Kidney epithelial cell (primary cell): ENCODE data around the gene FAM98B. TPM values are rescaled to one million over a fixed set of nuclear protein-coding genes. Genes with fewer than 3 reads are reported as not detected.

Experiments
- DNase-seq: peaks from one replicate; pipeline ENCODE4 v3.0.0-alpha.2; 2010; ENCODE audit warnings: low read depth
- H3K27me3 ChIP-seq: 2 replicates; pipeline ENCODE4 v1.6.0; 2011; ENCODE audit warnings: low read length; ENCODE audit not compliant: control insufficient read depth, insufficient read depth
- H3K36me3 ChIP-seq: 2 replicates; pipeline ENCODE4 v1.5.1; 2011; ENCODE audit warnings: low read length; ENCODE audit not compliant: control insufficient read depth, insufficient read depth
- H3K4me3 ChIP-seq: 2 replicates; pipeline ENCODE4 v1.5.1; 2011; ENCODE audit warnings: low read depth, mild to moderate bottlenecking, control low read depth, low read length
- CTCF ChIP-seq: IDR thresholded peaks from 2 replicates; pipeline ENCODE4 v1.5.1; 2011; ENCODE audit warnings: mild to moderate bottlenecking, moderate library complexity, low read length, control low read depth, inconsistent platforms; ENCODE audit not compliant: insufficient read depth, poor library complexity, severe bottlenecking
- total RNA-seq: library from RNA; depleted of rRNA; stranded (reverse); fragments of >200 nt; gene quantifications from 2 replicates; pipeline ENCODE4 v1.2.3, GENCODE V29; 2015

Gene FAM98B
- total RNA-seq, 1 donor from 2014 or later: 9.1 TPM

DNA sequence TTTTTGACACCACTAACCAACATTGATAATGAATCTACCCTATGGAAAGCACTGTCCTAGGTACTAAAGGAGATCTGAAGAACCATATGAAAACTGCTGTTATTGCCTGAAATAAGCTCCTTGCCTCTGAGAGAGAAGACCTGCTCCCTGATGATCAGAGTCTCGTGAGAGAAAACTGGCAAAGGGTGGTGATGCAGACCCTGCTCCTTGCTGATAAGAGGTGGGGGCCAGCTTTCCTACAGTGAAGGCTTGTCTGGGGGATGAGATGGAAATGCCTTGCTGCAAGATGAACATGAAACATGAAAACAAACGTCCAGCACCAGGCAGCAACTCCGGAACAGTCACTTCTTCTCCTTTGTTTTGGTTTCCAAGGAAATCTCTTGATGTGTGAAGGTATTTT is 78.8 kb downstream of the FAM98B start:
- DNase-seq: no peak
- Histone ChIP-seq H3K36me3 (no peaks in the 10 kb centered on the region), H3K27me3 (no peaks in the 10 kb centered on the region), H3K4me3 (no peak overlapping the region)
- TF ChIP-seq CTCF: no peak

DNA sequence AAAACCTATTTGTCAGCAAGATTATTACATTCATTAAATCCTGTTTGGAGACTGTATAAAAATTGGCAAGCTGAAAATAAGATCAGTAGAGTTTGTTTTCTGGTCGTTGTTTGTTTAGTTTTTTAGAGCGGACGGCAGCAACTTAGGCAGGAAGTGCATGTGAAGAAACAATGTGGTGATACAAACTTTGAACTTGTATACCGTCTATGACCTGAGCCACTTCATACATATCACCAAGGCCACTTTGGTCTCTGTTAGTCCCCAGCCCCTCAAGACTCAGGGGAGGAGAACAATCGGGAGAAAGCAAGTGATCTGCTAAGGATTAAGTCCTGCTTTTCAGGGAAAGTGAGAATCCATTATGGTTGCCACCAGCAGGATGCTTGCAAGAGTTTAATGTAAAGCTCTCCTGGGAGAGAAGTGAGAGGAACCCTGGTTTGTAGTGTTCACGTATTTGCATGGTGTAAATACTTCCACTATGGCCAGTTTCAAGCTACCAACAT is 79.5 kb downstream of the FAM98B start:
- no peaks in the 10 kb centered on the region for H3K27me3 ChIP-seq
- no peaks in the 10 kb centered on the region for H3K36me3 ChIP-seq
- no peak overlapping the region for H3K4me3 ChIP-seq
- TF ChIP-seq CTCF: no peak
- DNase-seq: no peak

- no peaks in the 10 kb centered on the region for H3K27me3 ChIP-seq
- DNase-seq: no peak
- no peak overlapping the region for H3K4me3 ChIP-seq
- no peak for TF ChIP-seq CTCF
- no peaks in the 10 kb centered on the region for H3K36me3 ChIP-seq
Measured at GRCh38 chr15:38533926-38534325, 80.0 kb downstream of the FAM98B start.

DNA sequence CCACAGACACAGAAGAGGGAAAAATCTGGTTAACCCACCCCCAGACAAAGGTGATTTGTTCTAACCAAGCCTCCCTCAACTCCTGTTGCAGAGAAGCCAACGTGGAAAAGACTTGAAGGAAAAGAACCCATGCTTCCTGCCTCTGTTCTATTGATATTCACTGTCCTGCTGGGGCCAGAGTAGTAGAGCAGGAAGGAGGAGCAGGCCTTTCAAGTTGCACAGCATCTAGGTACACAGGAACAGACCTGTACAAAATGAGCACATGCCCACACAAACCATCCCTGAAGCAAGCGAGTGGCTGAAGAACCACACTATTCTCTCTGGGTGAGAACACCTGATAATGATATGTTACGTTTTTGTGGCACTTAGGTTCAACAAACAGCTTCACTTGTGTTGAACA is 80.8 kb downstream of the FAM98B start:
- DNase-seq: no peak
- no peak overlapping the region for H3K4me3 ChIP-seq
- no peaks in the 10 kb centered on the region for H3K27me3 ChIP-seq
- no peak for TF ChIP-seq CTCF
- no peaks in the 10 kb centered on the region for H3K36me3 ChIP-seq

DNA sequence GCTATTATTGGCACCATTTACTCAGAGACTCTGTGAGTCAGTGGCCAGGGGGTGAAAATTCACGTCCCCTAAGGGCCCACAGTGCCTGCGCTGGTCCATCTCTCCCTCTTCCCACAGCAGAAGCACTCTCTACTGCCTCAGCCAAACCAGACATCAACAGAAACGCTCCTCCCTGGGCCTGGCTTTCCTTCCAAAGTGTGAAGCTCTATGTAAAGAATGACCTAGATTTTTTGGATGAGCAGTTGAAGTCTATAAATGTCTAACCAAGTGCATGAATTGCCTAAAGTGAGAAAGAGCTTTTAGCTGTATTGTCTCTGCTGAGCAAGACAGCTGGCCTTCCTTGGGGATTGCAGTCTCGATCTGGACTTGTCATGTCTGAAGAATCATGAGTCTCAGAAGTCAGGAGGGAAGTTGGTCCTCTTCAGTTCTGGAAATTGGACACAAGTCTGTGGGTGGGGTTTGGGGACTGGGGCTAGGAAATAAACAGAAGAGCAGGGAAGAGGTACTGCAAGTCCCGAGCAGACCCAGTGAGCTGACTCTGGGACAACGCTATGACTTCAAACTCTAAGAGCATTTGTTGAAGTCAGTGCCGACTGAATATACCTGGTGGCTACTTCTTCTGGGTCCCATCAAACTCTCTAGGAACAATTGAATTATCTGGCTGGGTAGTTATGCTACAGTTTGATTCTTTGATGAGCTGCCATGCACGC is 81.7 kb downstream of the FAM98B start:
- no peak for DNase-seq
- TF ChIP-seq CTCF: no peak
- Histone ChIP-seq H3K4me3 (no peak overlapping the region), H3K36me3 (no peaks in the 10 kb centered on the region), H3K27me3 (no peaks in the 10 kb centered on the region)

GRCh38 chr15:38536201-38536676 is 82.3 kb downstream of the FAM98B start:
- Histone ChIP-seq H3K4me3 (no peak overlapping the region), H3K27me3 (no peaks in the 10 kb centered on the region), H3K36me3 (no peaks in the 10 kb centered on the region)
- TF ChIP-seq CTCF: no peak
- DNase-seq: peak; percentile 45
